Prostate gland (tissue), 2 donors: Measurements from ENCODE around the gene EFNA3. TPM values are rescaled to one million over a fixed set of nuclear protein-coding genes. Genes with fewer than 3 reads are reported as not detected.

Source experiments
- DNase-seq: peaks from one replicate; pipeline ENCODE4 v3.0.0-alpha.2; 2019; ENCODE audit warnings: low spot score
- H3K27ac ChIP-seq, 2 donors: fragments of 200-600 bp; sonication (generic); 2 replicates each; pipeline ENCODE4 v1.5.1; 2017 to 2019
- H3K27me3 ChIP-seq: fragments of 200-600 bp; sonication (generic); replicated peaks from 2 replicates; pipeline ENCODE4 v1.5.1; 2019; ENCODE audit not compliant: insufficient read depth
- H3K36me3 ChIP-seq, 2 donors: fragments of 200-600 bp; sonication (generic); 1 replicate in 1 of 2; 2 replicates in 1 of 2; pipeline versions ENCODE4 v1.5.1 to v1.8.1; 2017 to 2019
- H3K4me1 ChIP-seq: fragments of 200-600 bp; sonication (generic); replicated peaks from 2 replicates; pipeline ENCODE4 v1.5.1; 2019
- H3K4me3 ChIP-seq, 2 donors: fragments of 200-600 bp; sonication (generic); 2 replicates each; pipeline ENCODE4 v1.5.1; 2017 to 2019
- H3K9me3 ChIP-seq: fragments of 200-600 bp; sonication (generic); 2 replicates; pipeline ENCODE4 v1.5.1; 2017
- POLR2A ChIP-seq: fragments of 450-650 bp; IDR thresholded peaks from one replicate; pipeline ENCODE4 v1.6.1; 2016; ENCODE audit warnings: antibody characterized with exemption, mild to moderate bottlenecking
- POLR2AphosphoS5 ChIP-seq: sonication (generic); formaldehyde crosslinking; IDR thresholded peaks from one replicate; pipeline ENCODE4 v1.6.1; 2017; ENCODE audit warnings: antibody characterized with exemption
- WGBS: methylation state at CpG from one replicate; pipeline ENCODE4 v1.1.5; 2018; 5-methylcytosine and 5-hydroxymethylcytosine counted together
- intact Hi-C: fragments of 100-400 bp; cut with DNase I; formaldehyde crosslinking; loops from one replicate; pipeline ENCODE4 v1.14.2; 2022
- total RNA-seq, 2 donors: library from RNA; depleted of rRNA; stranded (reverse); fragments of >200 nt; gene quantifications; one replicate each; pipeline ENCODE4 v1.1.0, GENCODE V29; 2016
- TF ChIP-seq, protein P1 (sequence below), 4 experiments: fragments of 200-600 bp in 2 of 4; fragments of 450-650 bp in 2 of 4; sonication (generic) in 2 of 4; IDR thresholded peaks; 1 replicate in 3 of 4; 2 replicates in 1 of 4; pipeline ENCODE4 v1.5.1; 2016 to 2019; ENCODE audit warnings: antibody characterized with exemption in 4 of 4, mild to moderate bottlenecking in 2 of 4, moderate library complexity in 2 of 4

EFNA3 gene
- total RNA-seq, 2 donors from 2014 or later: 5.9 to 8.4 TPM

DNA sequence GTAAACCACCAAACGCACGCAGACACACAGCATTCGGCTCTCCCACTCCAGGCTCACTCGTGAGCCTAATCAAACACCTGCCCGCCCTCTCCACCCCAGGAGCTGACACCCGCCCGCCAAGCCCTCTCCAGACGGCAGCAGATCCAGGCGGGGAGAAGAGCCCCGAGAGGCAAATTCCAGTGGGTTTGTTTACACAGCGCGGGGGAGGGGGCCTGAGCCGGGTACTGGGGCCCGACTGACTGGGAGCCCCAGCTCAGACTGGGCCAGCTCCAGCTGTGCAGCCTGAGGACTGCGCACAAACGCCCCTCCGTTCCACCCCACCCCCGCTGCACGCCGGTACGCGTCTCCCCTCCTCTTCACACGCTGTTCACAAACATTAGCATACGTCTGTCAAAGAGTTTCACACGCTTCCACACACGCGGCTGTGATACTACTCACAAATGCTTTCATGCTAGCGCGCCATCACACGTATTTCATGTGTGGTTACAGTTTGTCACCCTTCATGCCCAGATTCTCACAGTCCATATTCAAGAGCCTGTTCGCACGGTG lies 48.0 kb downstream of the EFNA3 start:
- TF ChIP-seq POLR2AphosphoS5: no peak
- TF ChIP-seq, protein P1, sequence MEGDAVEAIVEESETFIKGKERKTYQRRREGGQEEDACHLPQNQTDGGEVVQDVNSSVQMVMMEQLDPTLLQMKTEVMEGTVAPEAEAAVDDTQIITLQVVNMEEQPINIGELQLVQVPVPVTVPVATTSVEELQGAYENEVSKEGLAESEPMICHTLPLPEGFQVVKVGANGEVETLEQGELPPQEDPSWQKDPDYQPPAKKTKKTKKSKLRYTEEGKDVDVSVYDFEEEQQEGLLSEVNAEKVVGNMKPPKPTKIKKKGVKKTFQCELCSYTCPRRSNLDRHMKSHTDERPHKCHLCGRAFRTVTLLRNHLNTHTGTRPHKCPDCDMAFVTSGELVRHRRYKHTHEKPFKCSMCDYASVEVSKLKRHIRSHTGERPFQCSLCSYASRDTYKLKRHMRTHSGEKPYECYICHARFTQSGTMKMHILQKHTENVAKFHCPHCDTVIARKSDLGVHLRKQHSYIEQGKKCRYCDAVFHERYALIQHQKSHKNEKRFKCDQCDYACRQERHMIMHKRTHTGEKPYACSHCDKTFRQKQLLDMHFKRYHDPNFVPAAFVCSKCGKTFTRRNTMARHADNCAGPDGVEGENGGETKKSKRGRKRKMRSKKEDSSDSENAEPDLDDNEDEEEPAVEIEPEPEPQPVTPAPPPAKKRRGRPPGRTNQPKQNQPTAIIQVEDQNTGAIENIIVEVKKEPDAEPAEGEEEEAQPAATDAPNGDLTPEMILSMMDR (IDR thresholded peaks at IDR 0.05): peak in 1 of 4 experiments; percentile 3
- Histone ChIP-seq H3K4me3 (peak overlapping the region; percentile 71 to 80), H3K27ac (peak overlapping the region; percentile 94 to 98), H3K9me3 (no peaks in the 10 kb centered on the region), H3K4me1 (peaks cover 9% of the 10 kb centered on the region), H3K36me3 (no peaks in the 10 kb centered on the region), H3K27me3 (no peaks in the 10 kb centered on the region)
- 5% methylated on average over 32 of the region's 32 CpGs for WGBS
- peak; percentile 54 for DNase-seq
- intact Hi-C loops: loop anchor here (2.0 kb wide), 1 partner anchor 34 kb away; no protein-coding TSS in a partner anchor

DNA sequence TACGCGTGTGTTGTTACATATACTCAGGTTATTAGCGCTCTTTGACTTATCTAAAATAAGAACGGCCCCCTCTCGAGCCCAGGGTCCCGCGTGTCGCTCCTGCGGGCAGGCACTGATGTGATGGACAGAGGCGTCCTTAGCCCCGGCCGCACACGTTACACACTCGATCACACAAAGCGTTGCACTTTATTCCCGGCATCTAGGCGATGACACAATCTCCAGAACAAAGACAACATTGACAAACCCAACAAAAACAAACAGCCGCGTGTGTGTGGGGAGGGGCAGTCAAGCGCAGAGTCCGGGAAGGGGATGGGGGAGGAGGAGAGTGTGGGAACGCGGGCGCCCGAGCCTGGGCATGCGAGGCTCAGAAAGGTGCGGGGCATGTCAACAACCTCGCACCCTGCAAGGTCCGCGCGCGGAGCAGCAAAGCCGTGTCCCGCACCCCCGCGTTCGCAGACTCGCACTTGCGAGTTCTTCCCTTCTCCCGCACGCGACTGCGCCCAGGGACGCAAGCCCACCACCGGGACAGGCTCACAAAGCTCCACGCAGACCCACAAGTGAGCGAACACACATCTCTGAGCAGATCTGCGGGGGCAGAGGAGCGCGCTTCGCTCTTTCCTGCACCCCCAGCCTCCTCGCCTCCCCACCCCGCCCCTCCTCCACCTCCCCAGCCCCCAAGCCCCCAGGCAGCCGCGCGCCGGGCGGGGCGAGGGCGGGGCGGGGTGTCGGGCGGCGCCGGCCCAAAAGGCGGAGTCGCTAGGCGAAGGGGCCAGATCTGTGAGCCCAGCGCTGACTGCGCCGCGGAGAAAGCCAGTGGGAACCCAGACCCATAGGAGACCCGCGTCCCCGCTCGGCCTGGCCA lies 48.7 kb downstream of the EFNA3 start, which contains the start of gene EFNA1:
Gene EFNA1 (plus strand): TSS at position 772 of the 862 bp plus-strand sequence. CDS start 102 bp downstream, outside the sequence.
- no peaks in the 10 kb centered on the region for H3K9me3 ChIP-seq
- H3K36me3 ChIP-seq: peaks cover 0 to 4% of the 10 kb centered on the region in 2 donors
- peaks cover 14% of the 10 kb centered on the region for H3K4me1 ChIP-seq
- H3K27me3 ChIP-seq: no peaks in the 10 kb centered on the region
- WGBS: under 1% methylated on average over 74 of the region's 76 CpGs
- H3K27ac ChIP-seq: peak within 1 kb of the TSS; percentile 94 to 98
- DNase-seq: peak; percentile 93
- peak; percentile 93 for TF ChIP-seq POLR2AphosphoS5
- TF ChIP-seq POLR2A: peak; percentile 97
- TF ChIP-seq, protein P1 (IDR thresholded peaks at IDR 0.05): peak in 1 of 4 experiments; percentile 18
- H3K4me3 ChIP-seq: peak within 1 kb of the TSS; percentile 71 to 80
- intact Hi-C loops: loop anchor here (2.0 kb wide), 1 partner anchor 35 kb away; no protein-coding TSS in a partner anchor

DNA sequence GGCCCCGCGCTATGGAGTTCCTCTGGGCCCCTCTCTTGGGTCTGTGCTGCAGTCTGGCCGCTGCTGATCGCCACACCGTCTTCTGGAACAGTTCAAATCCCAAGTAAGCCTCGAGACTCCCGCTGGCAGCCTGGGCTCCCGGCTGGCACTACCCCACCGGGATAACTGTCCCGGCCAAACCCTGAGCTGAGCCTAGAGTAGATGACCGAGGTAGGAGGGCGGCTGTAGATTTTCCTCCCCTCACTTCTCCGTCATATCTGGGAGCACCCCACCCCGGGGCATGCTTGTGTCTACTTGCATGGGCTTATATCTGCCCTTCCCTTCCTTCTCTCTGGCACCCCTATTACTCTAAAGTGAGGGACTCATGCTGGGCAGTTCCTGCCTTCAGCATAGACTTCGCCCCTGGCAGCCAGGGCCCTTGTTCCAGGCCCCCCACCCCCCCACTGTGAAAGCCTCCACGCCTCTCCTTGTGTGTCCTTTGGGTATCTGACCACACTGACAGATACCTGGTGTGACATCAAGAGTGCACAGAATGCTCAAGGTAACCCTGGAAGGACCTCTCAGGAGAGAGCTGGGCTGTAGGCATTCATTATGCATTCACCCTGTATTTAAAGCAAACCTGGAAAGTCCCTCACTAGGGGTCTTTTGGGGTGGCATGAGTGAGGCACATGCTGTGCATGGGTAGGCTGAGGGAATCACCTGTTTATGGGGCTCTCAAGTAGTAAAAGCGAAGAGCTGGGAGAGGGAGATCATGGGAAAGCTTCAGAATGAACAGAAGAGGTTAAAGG lies 49.5 kb downstream of the EFNA3 start:
- Histone ChIP-seq H3K4me3 (peak overlapping the region; percentile 71 to 80), H3K27me3 (no peaks in the 10 kb centered on the region), H3K9me3 (no peaks in the 10 kb centered on the region), H3K27ac (peak overlapping the region; percentile 94 to 98), H3K4me1 (peaks cover 14% of the 10 kb centered on the region), H3K36me3 (peaks cover 0 to 4% of the 10 kb centered on the region in 2 donors)
- intact Hi-C loops: loop anchor here (2.0 kb wide), 1 partner anchor 35 kb away; no protein-coding TSS in a partner anchor
- DNase-seq: no peak
- TF ChIP-seq POLR2AphosphoS5 (no peak), POLR2A (no peak)
- TF ChIP-seq, protein P1 (IDR thresholded peaks at IDR 0.05): no peak
- 4% methylated on average over 17 of the region's 17 CpGs for WGBS

DNA sequence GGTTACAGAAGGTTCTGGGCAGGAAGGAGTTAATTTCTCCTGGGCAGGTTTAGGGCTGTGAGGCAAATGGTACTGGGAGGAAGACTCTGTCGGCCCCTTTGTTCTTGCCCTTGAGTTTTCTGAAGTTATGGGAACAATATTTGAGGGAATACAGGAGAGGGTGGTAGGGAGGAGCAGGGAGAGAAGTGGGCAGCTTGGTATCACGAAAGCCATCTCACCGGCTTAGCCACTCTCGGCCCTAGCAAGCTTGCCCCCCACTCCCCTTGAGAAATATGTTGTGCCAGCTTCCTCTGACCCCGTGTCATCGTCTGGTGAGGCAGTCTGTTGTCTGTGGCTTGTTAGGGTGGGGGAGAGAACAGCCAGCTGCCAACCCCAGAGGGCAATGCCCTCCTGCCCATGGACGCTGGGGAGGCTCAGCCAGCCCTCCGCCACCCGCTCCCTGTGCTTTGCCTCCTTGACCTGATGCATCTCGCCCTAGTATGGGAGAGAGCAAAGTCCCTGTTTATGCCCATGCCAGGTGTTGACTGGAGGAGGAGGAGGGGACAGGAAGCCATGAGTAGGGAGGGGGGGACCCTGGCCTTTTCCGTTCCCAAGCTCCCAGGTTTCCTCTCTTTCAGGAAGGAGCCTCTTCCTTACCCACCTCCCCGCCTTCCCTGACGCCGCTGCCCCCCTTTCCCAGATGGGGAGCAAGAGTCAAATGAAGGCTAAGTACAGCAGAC lies 50.3 kb downstream of the EFNA3 start:
- 9% methylated on average over 14 of the region's 14 CpGs for WGBS
- peak overlapping the region; percentile 71 to 80 for H3K4me3 ChIP-seq
- no peaks in the 10 kb centered on the region for H3K9me3 ChIP-seq
- H3K36me3 ChIP-seq: peaks cover under 1 to 9% of the 10 kb centered on the region in 2 donors
- DNase-seq: peak; percentile 62
- H3K4me1 ChIP-seq: peaks cover 19% of the 10 kb centered on the region
- H3K27me3 ChIP-seq: no peaks in the 10 kb centered on the region
- TF ChIP-seq, protein P1 (IDR thresholded peaks at IDR 0.05): peak in 1 of 4 experiments; percentile 4
- TF ChIP-seq POLR2A: peak; percentile 60
- peak; percentile 55 for TF ChIP-seq POLR2AphosphoS5
- H3K27ac ChIP-seq: peak overlapping the region; percentile 94 to 98
- intact Hi-C loops: no loop called here
